Stimulated activated CD4-positive, alpha-beta T cell treated with anti-CD3 and anti-CD28 coated beads, Interleukin-4, amount 100 ng/mL, for 24 hours (primary cell): ENCODE measurements around the gene VAMP8.
A peak's percentile ranks its signal among the peaks of the same experiment; 100 is the strongest.
"Not testable (repeated sequence)": the region's sequence is repeated elsewhere in the genome, so short reads cannot be mapped to it uniquely, and the experiment has no call there.

ENCODE experiments used
- DNase-seq: peaks from one replicate; pipeline ENCODE4 v3.0.0-alpha.2; 2020

The VAMP8 gene

GRCh38 chr2:85600951-85601770 is 23.8 kb downstream of the VAMP8 start:
- no peak for DNase-seq

- DNase-seq, result no peak
Measured at GRCh38 chr2:85601771-85602475, 24.5 kb downstream of the VAMP8 start.

- DNase-seq, result peak; percentile 89
Measured at GRCh38 chr2:85602476-85603234, 25.3 kb downstream of the VAMP8 start, which contains the start of gene TMEM150A. TSS of gene TMEM150A (minus strand) at chr2:85602698. CDS start at chr2:85601948, 750 bp downstream.

DNA sequence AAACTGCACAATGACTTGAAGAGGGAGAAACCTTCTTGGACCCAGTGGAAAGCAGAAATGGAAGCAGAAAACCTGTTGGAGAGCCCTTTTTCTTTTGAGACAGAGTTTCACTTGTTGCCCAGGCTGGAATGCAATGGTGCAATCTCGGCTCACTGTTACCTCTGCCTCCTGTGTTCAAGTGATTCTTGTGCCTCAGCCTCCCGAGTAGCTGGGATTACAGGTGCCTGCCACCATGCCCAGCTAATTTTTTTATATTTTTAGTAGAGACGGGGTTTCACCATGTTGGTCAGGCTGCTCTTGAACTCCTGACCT is 26.7 kb downstream of the VAMP8 start:
- not testable (repeated sequence) for DNase-seq

DNA sequence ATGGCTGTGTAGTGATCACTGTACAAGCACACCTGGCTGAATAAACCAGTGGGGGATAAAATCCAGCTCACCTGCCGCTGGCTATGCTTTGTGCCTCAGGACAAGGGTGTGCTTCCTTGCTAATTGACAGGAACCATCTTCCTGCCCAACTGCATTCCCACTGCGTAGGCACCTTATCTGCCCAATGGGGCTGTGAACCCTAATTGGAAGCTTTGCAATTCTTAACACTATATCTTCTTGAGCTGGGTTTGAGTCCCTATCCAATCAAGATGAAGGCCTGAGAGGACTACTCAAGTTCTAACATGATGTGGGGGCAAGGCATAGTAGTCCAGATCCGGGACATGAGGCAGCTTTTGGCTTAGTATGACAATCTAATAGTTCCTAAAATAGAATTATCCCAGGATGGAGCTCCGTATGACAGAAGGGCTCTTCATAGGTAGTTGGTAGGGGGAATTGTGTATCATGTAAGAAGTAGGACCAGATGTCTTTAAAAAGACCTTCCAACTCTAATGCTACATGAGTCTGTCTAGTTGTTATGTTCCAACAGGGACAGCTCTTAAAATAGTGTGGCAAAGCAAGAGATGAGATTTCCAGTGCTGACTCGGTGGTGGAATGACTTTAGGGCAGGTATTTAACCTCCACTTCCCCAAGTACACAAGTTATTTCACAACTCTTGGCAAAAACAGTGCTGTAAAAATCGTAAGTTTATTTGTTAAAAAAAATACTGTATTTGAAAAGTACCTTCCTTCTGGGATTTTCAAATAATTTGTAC is 27.4 kb downstream of the VAMP8 start:
- DNase-seq, result no peak

DNA sequence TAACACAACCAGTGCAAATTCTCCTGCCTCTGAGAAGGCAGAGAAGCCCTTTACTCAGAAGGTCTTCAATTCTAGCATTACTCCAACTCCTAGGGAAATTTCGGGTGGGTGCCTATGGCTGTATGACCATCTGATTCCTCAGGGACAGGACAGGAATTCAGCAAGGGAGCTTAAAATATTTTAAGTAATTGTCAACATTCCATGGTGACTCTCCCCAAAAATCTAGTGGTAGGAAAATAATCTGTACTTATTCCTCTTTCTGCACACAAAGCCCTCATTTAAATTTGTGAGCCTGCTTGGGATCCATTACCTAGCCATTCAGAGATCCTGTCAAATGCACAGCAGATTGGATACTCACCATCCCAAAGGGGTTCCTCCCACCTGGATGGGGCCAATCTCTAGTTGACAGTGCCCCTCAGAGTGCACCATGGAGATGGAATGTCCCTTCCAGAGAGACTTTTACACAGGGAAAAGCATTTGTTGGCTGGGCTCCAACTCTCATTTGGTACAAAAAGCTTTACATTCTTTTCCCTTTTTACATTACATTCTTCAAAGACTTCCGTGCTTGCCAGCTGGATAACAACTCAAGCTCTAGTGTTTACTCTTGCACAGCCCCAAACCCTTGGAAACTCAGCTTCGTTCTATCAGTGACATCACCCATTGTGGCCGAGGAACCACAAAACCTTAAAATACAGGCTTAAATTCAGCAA is 28.2 kb downstream of the VAMP8 start:
- no peak for DNase-seq

GRCh38 chr2:85606116-85606455 is 28.7 kb downstream of the VAMP8 start:
- no peak for DNase-seq

- no peak for DNase-seq
Measured at GRCh38 chr2:85607268-85608215, 30.2 kb downstream of the VAMP8 start.

- no peak for DNase-seq
Measured at GRCh38 chr2:85611217-85611704, 33.9 kb downstream of the VAMP8 start.

DNA sequence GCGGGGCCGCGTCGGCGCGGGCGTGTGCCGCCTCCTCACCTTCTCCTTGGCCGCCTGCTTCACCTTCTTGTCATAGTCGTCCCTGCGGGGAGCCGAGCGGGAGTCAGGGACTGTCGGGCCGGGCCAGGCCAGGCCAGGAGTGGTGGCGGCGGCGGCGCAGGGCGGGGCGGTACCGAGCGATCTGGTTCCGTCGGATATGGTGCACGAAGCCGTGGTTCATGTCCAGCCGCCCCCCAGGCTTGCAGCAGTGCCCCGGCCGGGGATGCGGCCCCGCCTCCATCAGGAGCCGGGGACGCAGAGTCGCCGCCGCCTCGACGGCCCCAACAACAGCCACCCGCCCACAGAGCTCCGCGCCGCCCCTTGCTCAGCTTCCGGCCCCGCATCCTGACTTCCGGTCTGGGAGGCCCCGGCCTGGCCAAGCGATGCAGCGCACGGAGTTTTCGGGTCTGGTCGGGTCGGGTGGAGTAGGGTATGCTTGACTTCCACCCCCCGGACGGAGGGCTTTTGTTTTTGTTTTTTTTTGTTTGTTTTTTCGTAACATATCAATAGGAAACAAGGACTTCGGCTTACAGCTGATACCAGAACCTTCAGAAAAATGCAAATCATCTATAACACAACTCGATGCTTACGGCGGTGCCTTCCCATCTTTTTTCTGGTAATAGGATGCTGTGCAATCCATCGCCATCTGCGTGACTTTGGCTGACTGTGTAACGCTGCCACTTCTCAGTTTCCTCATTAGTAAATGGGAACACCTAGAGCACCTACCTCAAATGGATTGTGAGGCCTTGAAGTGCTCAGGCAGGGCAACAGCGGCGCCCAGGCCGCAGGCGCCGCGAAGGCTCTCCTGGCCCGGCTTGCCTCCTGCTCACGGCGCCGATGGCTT is 34.6 kb downstream of the VAMP8 start, which contains the start of gene C2orf68:
TSS of gene C2orf68 (minus strand) at position 362 of the 883 bp plus-strand sequence. CDS start at position 280, 82 bp downstream.
- DNase-seq, result peak; percentile 89

- DNase-seq, result no peak
Measured at GRCh38 chr2:85613717-85614515, 36.5 kb downstream of the VAMP8 start.

- not testable (repeated sequence) for DNase-seq
Measured at GRCh38 chr2:85614757-85615156, 37.4 kb downstream of the VAMP8 start.

GRCh38 chr2:85615413-85615728 is 38.0 kb downstream of the VAMP8 start:
- DNase-seq, result no peak

DNA sequence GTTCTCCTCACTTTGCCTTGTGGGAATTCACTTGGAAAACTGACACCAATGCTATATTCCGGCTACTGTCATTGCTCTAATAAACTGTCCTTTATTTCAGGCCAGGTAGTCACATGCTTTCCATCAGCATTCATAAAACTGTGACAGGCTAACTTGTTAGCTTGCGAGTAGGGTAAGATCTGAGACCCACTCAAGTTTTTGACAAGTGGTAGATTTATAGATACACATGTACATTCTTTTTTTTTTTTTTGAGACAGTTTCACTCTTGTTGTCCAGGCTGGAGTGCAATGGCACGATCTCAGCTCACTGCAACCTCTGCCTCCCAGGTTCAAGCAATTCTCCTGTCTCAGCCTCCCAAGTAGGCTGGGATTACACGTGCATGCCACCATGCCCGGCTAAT is 40.3 kb downstream of the VAMP8 start:
- DNase-seq, result not testable (repeated sequence)

GRCh38 chr2:85619617-85620016 is 42.2 kb downstream of the VAMP8 start:
- DNase-seq, result no peak

GRCh38 chr2:85621338-85621737 is 44.0 kb downstream of the VAMP8 start:
- no peak for DNase-seq

GRCh38 chr2:85623991-85624390 is 46.6 kb downstream of the VAMP8 start:
- DNase-seq, result no peak

DNA sequence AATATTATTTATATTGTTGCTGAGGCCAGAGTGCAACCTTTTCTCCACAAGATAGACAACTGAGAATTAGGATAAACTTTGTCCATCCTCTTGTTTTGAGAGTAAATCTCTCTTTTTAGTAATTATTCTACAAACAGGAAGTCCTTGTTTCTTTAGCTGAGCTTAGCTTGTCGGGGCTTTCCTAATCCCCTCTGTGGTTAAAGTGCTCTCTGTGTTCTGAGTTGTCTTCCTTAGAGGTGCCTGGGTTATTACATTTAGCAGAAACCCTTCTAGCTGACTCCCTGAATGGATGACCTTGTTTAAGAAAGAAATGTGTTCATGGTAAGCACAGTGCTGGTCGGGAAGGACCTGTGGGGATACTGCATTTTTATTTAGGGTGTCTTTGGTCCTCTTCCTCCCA is 51.3 kb downstream of the VAMP8 start:
- DNase-seq, result no peak

DNA sequence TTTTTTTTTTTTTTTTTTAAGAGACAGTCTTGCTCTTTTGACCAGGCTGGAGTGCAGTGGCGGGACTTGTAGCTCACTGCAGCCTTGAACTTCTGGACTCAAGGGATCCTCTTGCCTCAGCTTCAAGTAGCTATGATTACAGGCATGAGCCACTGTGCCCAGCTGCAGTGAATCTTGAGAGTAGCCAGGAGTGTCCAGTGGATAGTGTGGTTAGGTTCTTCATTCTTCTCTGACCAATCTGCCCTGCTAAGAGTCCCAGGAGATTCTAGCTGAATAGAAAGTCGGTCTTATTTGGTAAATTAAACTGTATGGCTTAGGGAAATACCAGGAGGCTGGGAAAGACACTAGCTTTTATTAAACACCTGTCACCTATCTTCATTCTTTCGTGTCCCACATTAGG is 53.9 kb downstream of the VAMP8 start:
- DNase-seq, result no peak
